B cell (primary cell): ENCODE data around the gene USP28.

ENCODE experiments used
- CTCF ChIP-seq: fragments of 200-600 bp; IDR thresholded peaks from one replicate; pipeline ENCODE4 v1.8.0; 2022; ENCODE audit warnings: antibody characterized with exemption, mild to moderate bottlenecking
- EZH2 ChIP-seq: IDR thresholded peaks from 2 replicates; pipeline ENCODE4 v1.6.1; 2012; ENCODE audit warnings: borderline replicate concordance, low read depth, mild to moderate bottlenecking, moderate library complexity, low read length; ENCODE audit not compliant: insufficient read depth, poor library complexity, severe bottlenecking

- TF ChIP-seq CTCF (no peak), EZH2 (no peak)
Measured at GRCh38 chr11:113817626-113818025, 57.7 kb downstream of the USP28 start.
